ENCODE results near the gene NPHP4. TPM values are rescaled to one million over a fixed set of nuclear protein-coding genes. Genes with fewer than 3 reads are reported as not detected.

Gene NPHP4
- total and polyA plus RNA-seq, 10 of the 15 experiments (the other 5 are each of a cell fraction or from before 2014, with no cell fraction given), result 0.16 to 10.5 (median 3.1) TPM

DNA sequence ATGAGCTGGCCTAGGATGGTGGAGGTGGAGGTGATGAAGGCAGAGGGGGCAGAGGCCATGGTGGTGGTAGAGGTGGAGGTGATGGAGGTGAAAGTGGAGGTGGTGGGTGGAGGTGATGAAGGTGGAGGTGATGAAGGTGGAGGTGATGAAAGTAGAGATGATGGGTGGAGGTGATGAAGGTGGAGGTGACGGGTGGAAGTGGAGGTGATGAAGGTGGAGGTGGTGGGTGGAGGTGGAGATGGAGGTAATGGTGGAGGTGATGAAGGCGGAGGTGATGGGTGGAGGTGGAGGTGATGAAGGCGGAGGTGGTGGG is 19.7 kb upstream of the NPHP4 start:
- SMC1A ChIA-PET (ENCODE audit: uncharacterized antibody, unreplicated experiment), result no interaction called here
- no peak overlapping the region for H3K4me3 ChIP-seq
- in situ Hi-C loops (cut with MboI), result no loop called here
- RAD21 ChIA-PET (ENCODE audit: unreplicated experiment), result no interaction called here
- WGBS (ENCODE audit: insufficient coverage, insufficient replicate concordance, low lambda C conversion rate, missing lambda C conversion rate), result 82% methylated on average over 2 of the region's 3 CpGs
- H3K27me3 ChIP-seq (replicated peaks in 1 of 2; ENCODE audit: control insufficient read depth in 2 of 2, insufficient read depth in 2 of 2, low read length in 1 of 2), result no peaks in the 10 kb centered on the region
- no peak overlapping the region for H3K9ac ChIP-seq (ENCODE audit: control insufficient read depth, insufficient read depth, low read length)
- H3K4me2 ChIP-seq (ENCODE audit: control insufficient read depth, insufficient read depth), result no peak overlapping the region
- peaks cover 5% of the 10 kb centered on the region; the same call in 1 of the 2 replicates for H3K4me1 ChIP-seq (ENCODE audit: control insufficient read depth, insufficient read depth, low read length)
- ATAC-seq (no peak), DNase-seq (ENCODE audit: low read depth, low spot score) (no peak), FAIRE-seq (no peak)
- H3K36me3 ChIP-seq (ENCODE audit: control insufficient read depth in 2 of 2, insufficient read depth in 2 of 2, low read length in 1 of 2), result no peaks in the 10 kb centered on the region; a peak in 1 of 4 replicates
- CTCF ChIA-PET, result no interaction called here
- no peaks in the 10 kb centered on the region for H4K20me1 ChIP-seq (ENCODE audit: control insufficient read depth, insufficient read depth)
- no peaks in the 10 kb centered on the region for H3K9me3 ChIP-seq (replicated peaks; ENCODE audit: control insufficient read depth, insufficient read depth, low read length)
- TF ChIP-seq CHD4 (IDR thresholded peaks at IDR 0.05), result no peak
- TF ChIP-seq STAT3 (IDR thresholded peaks at IDR 0.05; ENCODE audit: low read depth, low read length), result no peak
- TF ChIP-seq, protein P1, sequence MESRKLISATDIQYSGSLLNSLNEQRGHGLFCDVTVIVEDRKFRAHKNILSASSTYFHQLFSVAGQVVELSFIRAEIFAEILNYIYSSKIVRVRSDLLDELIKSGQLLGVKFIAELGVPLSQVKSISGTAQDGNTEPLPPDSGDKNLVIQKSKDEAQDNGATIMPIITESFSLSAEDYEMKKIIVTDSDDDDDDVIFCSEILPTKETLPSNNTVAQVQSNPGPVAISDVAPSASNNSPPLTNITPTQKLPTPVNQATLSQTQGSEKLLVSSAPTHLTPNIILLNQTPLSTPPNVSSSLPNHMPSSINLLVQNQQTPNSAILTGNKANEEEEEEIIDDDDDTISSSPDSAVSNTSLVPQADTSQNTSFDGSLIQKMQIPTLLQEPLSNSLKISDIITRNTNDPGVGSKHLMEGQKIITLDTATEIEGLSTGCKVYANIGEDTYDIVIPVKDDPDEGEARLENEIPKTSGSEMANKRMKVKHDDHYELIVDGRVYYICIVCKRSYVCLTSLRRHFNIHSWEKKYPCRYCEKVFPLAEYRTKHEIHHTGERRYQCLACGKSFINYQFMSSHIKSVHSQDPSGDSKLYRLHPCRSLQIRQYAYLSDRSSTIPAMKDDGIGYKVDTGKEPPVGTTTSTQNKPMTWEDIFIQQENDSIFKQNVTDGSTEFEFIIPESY (IDR thresholded peaks at IDR 0.05), result no peak
- BruUV-seq (replicated peaks), result no TSS peak
- no peaks in the 10 kb centered on the region for H3K79me2 ChIP-seq (ENCODE audit: control insufficient read depth, insufficient read depth, low read length)
- H2AFZ ChIP-seq (ENCODE audit: control insufficient read depth, low read depth, low read length), result no peak overlapping the region
- H3K27ac ChIP-seq (ENCODE audit: control insufficient read depth, insufficient read depth), result no peak overlapping the region
- intact Hi-C loops (cut with micrococcal nuclease; ENCODE audit: unreplicated experiment), result no loop called here
- POLR2A ChIA-PET, result no interaction called here

DNA sequence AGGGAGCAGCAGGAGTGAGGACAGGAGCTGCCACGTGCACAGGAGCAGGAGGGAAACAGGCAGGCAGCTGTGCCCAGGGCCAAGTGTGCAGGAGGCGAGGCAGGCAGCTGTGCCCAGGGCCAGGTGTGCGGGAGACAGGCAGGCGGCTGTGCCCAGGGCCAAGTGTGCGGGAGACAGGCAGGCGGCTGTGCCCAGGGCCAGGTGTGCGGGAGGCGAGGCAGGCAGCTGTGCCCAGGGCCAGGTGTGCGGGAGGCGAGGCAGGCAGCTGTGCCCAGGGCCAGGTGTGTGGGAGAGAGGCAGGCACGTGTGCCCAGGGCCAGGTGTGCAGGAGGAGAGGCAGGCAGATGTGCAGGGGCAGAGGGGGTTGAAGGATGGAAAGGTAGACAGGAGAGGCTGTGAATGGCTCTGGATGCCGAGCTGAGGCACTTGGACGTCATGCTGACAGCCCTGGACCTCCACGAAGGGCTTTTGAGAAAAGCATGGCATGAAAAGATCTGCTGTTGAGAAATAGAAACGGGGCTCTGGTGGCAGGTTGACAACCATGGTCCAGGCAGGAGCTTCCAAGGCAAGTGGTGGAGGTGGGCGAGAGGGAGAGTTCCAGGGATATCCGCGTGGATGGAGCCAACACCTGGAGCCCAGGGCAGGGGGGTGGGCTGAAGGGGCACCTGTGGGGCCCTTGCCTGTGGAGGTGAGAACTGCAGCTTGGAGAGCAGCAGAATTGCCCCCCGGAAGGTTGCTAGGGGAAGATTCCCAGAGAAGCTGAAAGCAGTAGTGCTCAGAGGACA is 19.1 kb upstream of the NPHP4 start:
- Histone ChIP-seq H3K27me3 (replicated peaks in 1 of 2; ENCODE audit: control insufficient read depth in 2 of 2, insufficient read depth in 2 of 2, low read length in 1 of 2) (no peaks in the 10 kb centered on the region), H3K9ac (ENCODE audit: control insufficient read depth, insufficient read depth, low read length) (no peak overlapping the region), H4K20me1 (ENCODE audit: control insufficient read depth, insufficient read depth) (no peaks in the 10 kb centered on the region), H3K27ac (ENCODE audit: control insufficient read depth, insufficient read depth) (no peak overlapping the region), H3K36me3 (ENCODE audit: control insufficient read depth in 2 of 2, insufficient read depth in 2 of 2, low read length in 1 of 2) (no peaks in the 10 kb centered on the region; a peak in 1 of 4 replicates), H3K4me2 (ENCODE audit: control insufficient read depth, insufficient read depth) (no peak overlapping the region), H3K4me3 (no peak overlapping the region), H2AFZ (ENCODE audit: control insufficient read depth, low read depth, low read length) (no peak overlapping the region), H3K79me2 (ENCODE audit: control insufficient read depth, insufficient read depth, low read length) (no peaks in the 10 kb centered on the region), H3K9me3 (replicated peaks; ENCODE audit: control insufficient read depth, insufficient read depth, low read length) (no peaks in the 10 kb centered on the region), H3K4me1 (ENCODE audit: control insufficient read depth, insufficient read depth, low read length) (peaks cover 5% of the 10 kb centered on the region; the same call in 1 of the 2 replicates)
- DNase-seq (ENCODE audit: low read depth, low spot score), result no peak
- ATAC-seq, result no peak
- CTCF ChIA-PET, result interaction anchor here (0.5 to 1.1 kb wide), 2 partner anchors 18 to 23 kb away, joined by 3 read pairs; no protein-coding TSS in a partner anchor
- intact Hi-C loops (cut with micrococcal nuclease; ENCODE audit: unreplicated experiment) (no loop called here), in situ Hi-C loops (cut with MboI) (no loop called here)
- SMC1A ChIA-PET (ENCODE audit: uncharacterized antibody, unreplicated experiment), result no interaction called here
- 89% methylated on average over 16 of the region's 19 CpGs for WGBS (ENCODE audit: insufficient coverage, insufficient replicate concordance, low lambda C conversion rate, missing lambda C conversion rate)
- FAIRE-seq, result no peak
- POLR2A ChIA-PET, result no interaction called here
- BruUV-seq (replicated peaks), result no TSS peak
- RAD21 ChIA-PET (ENCODE audit: unreplicated experiment), result no interaction called here
- TF ChIP-seq SPI1 (IDR thresholded peaks at IDR 0.05; ENCODE audit: borderline replicate concordance, insufficient read depth, low read depth, low read length) (no peak), PKNOX1 (IDR thresholded peaks at IDR 0.05) (no peak), CBX3 (IDR thresholded peaks at IDR 0.05; ENCODE audit: borderline replicate concordance, low read depth) (no peak), STAT3 (IDR thresholded peaks at IDR 0.05; ENCODE audit: low read depth, low read length) (no peak), RBBP5 (conservative IDR thresholded peaks at IDR 0.05) (no peak), GATAD2B (conservative IDR thresholded peaks at IDR 0.05; ENCODE audit: low read depth) (no peak), NFIC (IDR thresholded peaks at IDR 0.05; ENCODE audit: low read depth, low read length) (no peak), SMAD1 (IDR thresholded peaks at IDR 0.05; ENCODE audit: low read depth, partially characterized antibody) (no peak), CHD2 (IDR thresholded peaks at IDR 0.05; ENCODE audit: borderline replicate concordance, low read depth, low read length) (no peak)
- TF ChIP-seq, protein P2, sequence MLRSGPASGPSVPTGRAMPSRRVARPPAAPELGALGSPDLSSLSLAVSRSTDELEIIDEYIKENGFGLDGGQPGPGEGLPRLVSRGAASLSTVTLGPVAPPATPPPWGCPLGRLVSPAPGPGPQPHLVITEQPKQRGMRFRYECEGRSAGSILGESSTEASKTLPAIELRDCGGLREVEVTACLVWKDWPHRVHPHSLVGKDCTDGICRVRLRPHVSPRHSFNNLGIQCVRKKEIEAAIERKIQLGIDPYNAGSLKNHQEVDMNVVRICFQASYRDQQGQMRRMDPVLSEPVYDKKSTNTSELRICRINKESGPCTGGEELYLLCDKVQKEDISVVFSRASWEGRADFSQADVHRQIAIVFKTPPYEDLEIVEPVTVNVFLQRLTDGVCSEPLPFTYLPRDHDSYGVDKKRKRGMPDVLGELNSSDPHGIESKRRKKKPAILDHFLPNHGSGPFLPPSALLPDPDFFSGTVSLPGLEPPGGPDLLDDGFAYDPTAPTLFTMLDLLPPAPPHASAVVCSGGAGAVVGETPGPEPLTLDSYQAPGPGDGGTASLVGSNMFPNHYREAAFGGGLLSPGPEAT (IDR thresholded peaks at IDR 0.05; ENCODE audit: low read depth), result no peak

All from GM12878 (cell line).